Measurements from ENCODE around the gene PNMA8A.

GRCh38 chr19:46471116-46471733, at the start of gene PNMA8A:
- TF ChIP-seq POLR2A (IDR thresholded peaks at IDR 0.05) = no peak
- TF ChIP-seq, protein P1, sequence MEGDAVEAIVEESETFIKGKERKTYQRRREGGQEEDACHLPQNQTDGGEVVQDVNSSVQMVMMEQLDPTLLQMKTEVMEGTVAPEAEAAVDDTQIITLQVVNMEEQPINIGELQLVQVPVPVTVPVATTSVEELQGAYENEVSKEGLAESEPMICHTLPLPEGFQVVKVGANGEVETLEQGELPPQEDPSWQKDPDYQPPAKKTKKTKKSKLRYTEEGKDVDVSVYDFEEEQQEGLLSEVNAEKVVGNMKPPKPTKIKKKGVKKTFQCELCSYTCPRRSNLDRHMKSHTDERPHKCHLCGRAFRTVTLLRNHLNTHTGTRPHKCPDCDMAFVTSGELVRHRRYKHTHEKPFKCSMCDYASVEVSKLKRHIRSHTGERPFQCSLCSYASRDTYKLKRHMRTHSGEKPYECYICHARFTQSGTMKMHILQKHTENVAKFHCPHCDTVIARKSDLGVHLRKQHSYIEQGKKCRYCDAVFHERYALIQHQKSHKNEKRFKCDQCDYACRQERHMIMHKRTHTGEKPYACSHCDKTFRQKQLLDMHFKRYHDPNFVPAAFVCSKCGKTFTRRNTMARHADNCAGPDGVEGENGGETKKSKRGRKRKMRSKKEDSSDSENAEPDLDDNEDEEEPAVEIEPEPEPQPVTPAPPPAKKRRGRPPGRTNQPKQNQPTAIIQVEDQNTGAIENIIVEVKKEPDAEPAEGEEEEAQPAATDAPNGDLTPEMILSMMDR (IDR thresholded peaks at IDR 0.05) = no peak
- TF ChIP-seq POLR2AphosphoS5 (IDR thresholded peaks at IDR 0.05) = peak in 2 of 4 donors; percentile 11
- no peak for TF ChIP-seq EP300 (IDR thresholded peaks at IDR 0.05)

All from sigmoid colon (tissue), 4 donors.